Hepatocyte (in vitro differentiated cells): ENCODE data around the gene ASIC1. TPM values are rescaled to one million over a fixed set of nuclear protein-coding genes. Genes with fewer than 3 reads are reported as not detected.

Source experiments
- DNase-seq: peaks from one replicate; pipeline ENCODE4 v3.0.0-alpha.2; 2016; ENCODE audit warnings: low spot score
- H2AFZ ChIP-seq: fragments of 200-600 bp; sonication (generic); 2 replicates; pipeline ENCODE4 v1.6.0; 2016; ENCODE audit warnings: antibody characterized with exemption, mild to moderate bottlenecking
- H3K27ac ChIP-seq: fragments of 200-600 bp; sonication (generic); 2 replicates; pipeline ENCODE4 v1.5.1; 2016; ENCODE audit warnings: mild to moderate bottlenecking
- H3K27me3 ChIP-seq: fragments of 200-600 bp; sonication (generic); 2 replicates; pipeline ENCODE4 v1.6.1; 2016
- H3K36me3 ChIP-seq: fragments of 200-600 bp; sonication (generic); replicated peaks from 2 replicates; pipeline ENCODE4 v1.5.1; 2016; ENCODE audit warnings: low read depth; ENCODE audit not compliant: insufficient read depth
- H3K4me1 ChIP-seq: fragments of 200-600 bp; sonication (generic); 2 replicates; pipeline ENCODE4 v1.5.1; 2016; ENCODE audit warnings: mild to moderate bottlenecking, moderate library complexity; ENCODE audit not compliant: insufficient read depth
- H3K4me2 ChIP-seq: fragments of 200-600 bp; sonication (generic); 2 replicates; pipeline ENCODE4 v1.6.0; 2016
- H3K4me3 ChIP-seq: fragments of 200-600 bp; sonication (generic); 2 replicates; pipeline ENCODE4 v1.5.1; 2016; ENCODE audit warnings: mild to moderate bottlenecking
- H3K79me2 ChIP-seq: fragments of 200-600 bp; sonication (generic); 2 replicates; pipeline ENCODE4 v1.6.0; 2017; ENCODE audit warnings: mild to moderate bottlenecking
- H3K9me2 ChIP-seq: fragments of 200-600 bp; sonication (generic); replicated peaks from 2 replicates; pipeline ENCODE4 v1.6.0; 2017; ENCODE audit warnings: mild to moderate bottlenecking; ENCODE audit not compliant: insufficient read depth
- H3K9me3 ChIP-seq: fragments of 200-600 bp; sonication (generic); 2 replicates; pipeline ENCODE4 v1.5.1; 2016; ENCODE audit warnings: low read depth, mild to moderate bottlenecking
- H4K20me1 ChIP-seq: fragments of 200-600 bp; sonication (generic); 2 replicates; pipeline ENCODE4 v1.6.0; 2016; ENCODE audit warnings: mild to moderate bottlenecking; ENCODE audit not compliant: insufficient read depth, poor library complexity, severe bottlenecking
- EZH2 ChIP-seq: fragments of 200-600 bp; sonication (generic); IDR thresholded peaks from 2 replicates; pipeline ENCODE4 v1.6.1; 2016; ENCODE audit warnings: antibody characterized with exemption, mild to moderate bottlenecking, borderline replicate concordance
- EZH2phosphoT487 ChIP-seq: fragments of 200-600 bp; sonication (generic); IDR thresholded peaks from one replicate; pipeline ENCODE4 v1.6.1; 2018; ENCODE audit warnings: antibody characterized with exemption, mild to moderate bottlenecking, low read depth, moderate library complexity; ENCODE audit not compliant: unreplicated experiment, severe bottlenecking
- WGBS: methylation state at CpG from one replicate; pipeline ENCODE4 v1.1.6; 2016; ENCODE audit warnings: low lambda C conversion rate; ENCODE audit errors: missing lambda C conversion rate; 5-methylcytosine and 5-hydroxymethylcytosine counted together
- polyA plus RNA-seq: library from polyadenylated mRNA; unstranded; fragments of >200 nt; fragmentation: Nextera tagmentation; extraction: Ambion mirVana; gene quantifications from 2 replicates; pipeline ENCODE4 v1.2.1, GENCODE V29; 2016
- total RNA-seq: library from RNA; depleted of rRNA; stranded (reverse); fragments of >200 nt; gene quantifications from 2 replicates; pipeline ENCODE4 v1.2.3, GENCODE V29; 2014
- TF ChIP-seq, protein P1 (sequence below): fragments of 200-600 bp; sonication (generic); IDR thresholded peaks from 2 replicates; pipeline ENCODE4 v1.5.1; 2016; ENCODE audit warnings: antibody characterized with exemption, mild to moderate bottlenecking; ENCODE audit not compliant: poor library complexity

Gene ASIC1
- total and polyA plus RNA-seq, 2 experiments from 2014 or later, result 2.4 to 4.6 TPM

DNA sequence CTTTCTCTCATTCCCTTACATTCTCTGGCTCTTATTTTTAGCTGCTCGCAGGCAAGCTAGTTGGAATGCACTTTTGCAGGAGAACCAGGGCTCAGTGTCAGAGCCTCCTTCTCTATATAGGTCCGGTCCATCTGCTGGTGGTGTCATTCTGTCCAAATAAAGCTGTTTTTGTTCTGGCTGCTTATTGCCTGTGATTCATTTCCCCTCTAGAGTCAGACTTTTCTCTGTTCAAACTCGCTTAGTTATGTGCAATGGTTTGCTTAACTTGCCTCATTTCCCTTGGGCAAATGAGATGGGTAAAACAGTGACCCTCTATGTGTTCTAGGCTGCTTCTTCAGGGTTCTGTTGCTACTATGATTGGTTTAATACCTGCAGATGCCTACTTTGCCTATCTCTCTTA is 30.6 kb downstream of the ASIC1 start:
- TF ChIP-seq EZH2 (no peak), EZH2phosphoT487 (no peak)
- TF ChIP-seq, protein P1, sequence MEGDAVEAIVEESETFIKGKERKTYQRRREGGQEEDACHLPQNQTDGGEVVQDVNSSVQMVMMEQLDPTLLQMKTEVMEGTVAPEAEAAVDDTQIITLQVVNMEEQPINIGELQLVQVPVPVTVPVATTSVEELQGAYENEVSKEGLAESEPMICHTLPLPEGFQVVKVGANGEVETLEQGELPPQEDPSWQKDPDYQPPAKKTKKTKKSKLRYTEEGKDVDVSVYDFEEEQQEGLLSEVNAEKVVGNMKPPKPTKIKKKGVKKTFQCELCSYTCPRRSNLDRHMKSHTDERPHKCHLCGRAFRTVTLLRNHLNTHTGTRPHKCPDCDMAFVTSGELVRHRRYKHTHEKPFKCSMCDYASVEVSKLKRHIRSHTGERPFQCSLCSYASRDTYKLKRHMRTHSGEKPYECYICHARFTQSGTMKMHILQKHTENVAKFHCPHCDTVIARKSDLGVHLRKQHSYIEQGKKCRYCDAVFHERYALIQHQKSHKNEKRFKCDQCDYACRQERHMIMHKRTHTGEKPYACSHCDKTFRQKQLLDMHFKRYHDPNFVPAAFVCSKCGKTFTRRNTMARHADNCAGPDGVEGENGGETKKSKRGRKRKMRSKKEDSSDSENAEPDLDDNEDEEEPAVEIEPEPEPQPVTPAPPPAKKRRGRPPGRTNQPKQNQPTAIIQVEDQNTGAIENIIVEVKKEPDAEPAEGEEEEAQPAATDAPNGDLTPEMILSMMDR, result no peak
- Histone ChIP-seq H3K36me3 (no peaks in the 10 kb centered on the region), H3K27me3 (no peaks in the 10 kb centered on the region), H3K4me1 (peaks cover 10% of the 10 kb centered on the region), H2AFZ (no peak overlapping the region), H3K27ac (no peak overlapping the region), H4K20me1 (peaks cover 9% of the 10 kb centered on the region), H3K9me3 (no peaks in the 10 kb centered on the region), H3K79me2 (peaks cover 15% of the 10 kb centered on the region), H3K4me2 (no peak overlapping the region), H3K9me2 (no peaks in the 10 kb centered on the region), H3K4me3 (no peak overlapping the region)
- 96% methylated on average over 3 of the region's 3 CpGs for WGBS
- DNase-seq, result no peak

DNA sequence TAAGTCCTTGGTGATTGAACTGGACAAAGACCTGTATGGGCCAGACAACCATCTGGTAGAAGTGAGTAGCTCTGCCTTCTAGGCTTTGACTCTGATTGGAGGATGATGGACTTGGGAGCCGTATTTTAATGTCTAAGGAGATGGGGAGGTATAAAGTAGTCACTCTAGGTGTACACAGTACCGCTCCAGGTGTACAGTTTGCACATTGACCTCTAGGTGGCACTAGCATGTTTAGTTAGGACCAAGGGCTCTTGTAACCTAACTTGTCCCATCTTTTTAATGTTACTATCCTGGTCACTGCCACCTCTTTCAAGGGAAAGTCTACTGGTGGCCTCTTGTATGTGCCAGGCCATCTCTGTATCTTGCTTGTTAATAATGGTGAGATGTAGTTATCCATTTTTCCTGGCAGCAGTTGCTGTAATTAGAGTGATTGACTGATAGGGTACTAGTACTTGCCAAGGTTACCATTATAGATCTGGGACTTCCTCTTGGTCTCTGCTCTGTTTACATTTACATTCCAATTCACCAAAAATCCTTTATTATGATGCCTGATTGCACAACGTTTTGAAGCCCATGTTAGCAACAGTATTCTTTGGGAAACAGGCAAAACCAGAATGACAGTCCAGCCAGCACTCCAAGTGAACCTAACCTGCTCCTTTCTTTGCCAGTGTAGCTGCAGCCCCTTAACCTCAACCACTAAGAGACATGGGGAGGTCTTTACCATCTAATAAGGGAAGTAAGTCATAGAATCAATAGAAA is 31.4 kb downstream of the ASIC1 start:
- Histone ChIP-seq H3K9me3 (no peaks in the 10 kb centered on the region), H4K20me1 (peaks cover 9% of the 10 kb centered on the region), H3K36me3 (no peaks in the 10 kb centered on the region), H3K4me3 (no peak overlapping the region), H2AFZ (no peak overlapping the region), H3K27me3 (no peaks in the 10 kb centered on the region), H3K9me2 (no peaks in the 10 kb centered on the region), H3K4me1 (peaks cover 4% of the 10 kb centered on the region), H3K79me2 (peaks cover 11% of the 10 kb centered on the region), H3K4me2 (no peak overlapping the region), H3K27ac (no peak overlapping the region)
- peak; percentile 85 for DNase-seq
- TF ChIP-seq, protein P1, result peak; percentile 73
- TF ChIP-seq EZH2phosphoT487 (no peak), EZH2 (no peak)
- WGBS, result 48% methylated on average over 3 of the region's 3 CpGs

DNA sequence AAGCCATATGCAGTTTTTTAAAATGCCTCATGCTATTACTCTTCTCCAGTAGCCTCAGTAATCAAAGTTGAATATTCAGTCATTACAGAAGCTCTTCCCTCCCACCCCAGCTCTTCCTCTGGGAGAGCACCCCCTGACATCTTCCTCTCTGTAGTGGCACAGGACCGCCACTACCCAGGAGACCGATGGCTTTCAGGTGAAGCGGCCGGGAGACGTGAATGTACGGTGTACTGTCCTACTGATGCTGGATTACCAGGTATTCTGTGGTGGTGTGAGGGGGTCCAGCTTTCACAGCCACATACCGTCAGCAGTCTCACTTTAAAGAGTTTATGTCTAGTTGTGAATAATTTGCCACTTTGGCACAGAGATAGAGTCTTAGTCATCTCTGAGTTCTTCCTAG is 32.3 kb downstream of the ASIC1 start:
- 99% methylated on average over 7 of the region's 7 CpGs for WGBS
- Histone ChIP-seq H3K36me3 (peaks cover 3% of the 10 kb centered on the region), H3K9me3 (no peaks in the 10 kb centered on the region), H3K79me2 (peaks cover 4% of the 10 kb centered on the region), H2AFZ (no peak overlapping the region), H3K4me3 (no peak overlapping the region), H4K20me1 (peaks cover 9% of the 10 kb centered on the region), H3K4me2 (no peak overlapping the region), H3K27me3 (no peaks in the 10 kb centered on the region), H3K9me2 (no peaks in the 10 kb centered on the region), H3K4me1 (no peaks in the 10 kb centered on the region), H3K27ac (no peak overlapping the region)
- TF ChIP-seq, protein P1, result no peak
- TF ChIP-seq EZH2 (no peak), EZH2phosphoT487 (no peak)
- no peak for DNase-seq
